SH-SY5Y (cell line): ENCODE measurements around the gene ZYX.

Experiments
- GATA2 ChIP-seq: IDR thresholded peaks from 2 replicates; pipeline ENCODE4 v1.6.1; 2011; ENCODE audit warnings: mild to moderate bottlenecking, low read depth, low read length
- GATA3 ChIP-seq: IDR thresholded peaks from 2 replicates; pipeline ENCODE4 v1.6.1; 2011; ENCODE audit warnings: low read depth, mild to moderate bottlenecking, low read length, moderate library complexity

- no peak for TF ChIP-seq GATA2
- TF ChIP-seq GATA3 = no peak
Observed at GRCh38 chr7:143418681-143419458, 37.7 kb downstream of the ZYX start.
